Raji (cell line): ENCODE data around the gene VSIG8.

ENCODE experiments used
- POLR2A ChIP-seq: IDR thresholded peaks from 2 replicates; pipeline ENCODE4 v1.6.1; 2011; ENCODE audit warnings: low read depth, low read length, control low read depth; ENCODE audit not compliant: insufficient read depth

The VSIG8 gene

GRCh38 chr1:159853417-159854115 lies 8.9 kb downstream of the VSIG8 start:
- TF ChIP-seq POLR2A: no peak

DNA sequence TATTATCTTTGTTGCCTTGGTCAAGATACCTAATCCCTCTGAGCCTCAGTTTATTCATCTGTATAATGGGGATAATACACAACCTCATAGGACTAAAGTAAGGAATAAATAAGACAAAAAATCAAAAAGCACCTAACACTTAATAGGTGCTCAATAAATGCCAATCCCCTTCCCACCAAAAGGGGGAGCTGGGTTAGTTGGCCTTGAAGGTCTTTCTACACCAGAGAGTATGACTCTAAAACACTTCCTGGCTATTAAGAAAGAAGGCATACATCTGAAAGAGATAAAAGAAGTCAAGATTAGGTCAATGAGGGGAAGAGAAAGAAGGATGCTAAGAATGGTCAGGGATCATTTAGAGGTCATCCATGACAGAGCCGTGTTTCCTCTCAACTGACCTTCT lies 11.1 kb downstream of the VSIG8 start:
- no peak for TF ChIP-seq POLR2A

DNA sequence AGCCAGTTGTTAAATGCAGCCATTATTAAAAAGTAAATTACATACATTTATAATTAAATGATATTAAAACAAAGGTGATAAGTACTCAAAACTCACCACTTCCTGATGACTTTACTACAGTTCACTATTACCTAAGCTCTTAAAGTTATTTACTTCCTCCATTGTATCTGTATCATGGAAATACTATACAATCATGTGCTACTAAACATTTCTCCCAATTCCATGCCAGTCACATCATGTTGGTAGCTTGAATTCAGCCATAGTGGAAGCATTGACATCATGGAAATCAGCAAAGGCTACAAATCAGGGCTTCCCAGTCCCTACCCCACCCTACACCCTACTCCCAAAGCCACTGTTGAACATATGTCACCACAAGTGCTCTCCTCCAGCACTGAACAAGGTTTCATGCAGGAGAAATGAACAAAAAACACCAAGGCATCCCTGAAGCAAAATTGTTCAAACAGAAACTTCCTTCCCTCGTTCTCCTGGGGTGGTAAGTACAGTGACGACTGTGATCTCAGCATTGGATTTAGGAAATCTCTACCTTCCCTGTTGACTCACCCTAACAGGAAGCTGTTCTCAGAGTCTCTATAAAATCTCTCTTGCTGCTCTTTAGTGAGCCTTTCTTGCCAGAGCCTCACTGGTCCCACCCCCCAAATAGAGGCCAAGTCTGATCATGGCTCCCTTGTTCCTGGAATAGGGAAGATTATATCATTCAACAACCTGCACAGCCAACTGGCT lies 12.7 kb downstream of the VSIG8 start:
- no peak for TF ChIP-seq POLR2A

GRCh38 chr1:159848326-159848725 lies 14.1 kb downstream of the VSIG8 start:
- TF ChIP-seq POLR2A: no peak

GRCh38 chr1:159847231-159847630 lies 15.2 kb downstream of the VSIG8 start:
- no peak for TF ChIP-seq POLR2A

GRCh38 chr1:159845751-159846629 lies 16.5 kb downstream of the VSIG8 start:
- TF ChIP-seq POLR2A: no peak

- TF ChIP-seq POLR2A: no peak
These were observed 19.0 kb downstream of the VSIG8 start for GRCh38 chr1:159843459-159843858.

GRCh38 chr1:159841749-159842148 lies 20.7 kb downstream of the VSIG8 start:
- TF ChIP-seq POLR2A: no peak

DNA sequence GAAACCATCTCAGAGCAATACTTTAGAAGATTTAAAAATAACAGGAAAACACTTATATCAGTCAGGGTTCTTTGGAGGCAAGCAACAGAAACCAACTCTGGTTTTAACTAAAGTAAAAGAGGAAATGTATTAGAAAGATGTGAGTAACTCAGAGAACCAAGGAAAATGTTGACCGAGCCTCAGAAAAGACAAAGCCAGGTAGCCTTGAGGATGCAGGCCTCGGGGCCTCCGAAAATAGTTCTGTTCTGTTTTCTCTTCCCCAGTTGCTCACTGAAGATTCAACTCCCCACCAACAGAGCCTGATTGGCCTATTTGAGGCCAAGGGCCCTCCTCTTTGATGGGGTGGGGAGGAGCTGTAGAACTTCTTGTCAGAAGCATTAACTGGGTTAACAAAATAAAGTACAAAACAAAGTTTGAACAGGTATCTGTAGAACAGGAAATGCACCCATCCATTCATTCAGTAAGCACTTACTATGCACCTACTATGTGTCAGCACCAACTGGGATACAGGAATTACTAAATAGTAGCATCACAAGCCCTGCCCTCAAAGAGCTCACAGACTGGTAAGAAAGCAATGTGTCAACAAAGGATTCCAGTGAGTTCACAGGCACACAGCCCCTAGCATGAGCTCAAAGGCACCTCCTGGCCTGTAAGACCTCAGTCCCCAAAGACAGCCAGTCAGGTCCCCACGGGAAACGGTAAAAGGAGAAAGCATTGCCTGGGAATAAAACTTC lies 23.2 kb downstream of the VSIG8 start:
- no peak for TF ChIP-seq POLR2A

DNA sequence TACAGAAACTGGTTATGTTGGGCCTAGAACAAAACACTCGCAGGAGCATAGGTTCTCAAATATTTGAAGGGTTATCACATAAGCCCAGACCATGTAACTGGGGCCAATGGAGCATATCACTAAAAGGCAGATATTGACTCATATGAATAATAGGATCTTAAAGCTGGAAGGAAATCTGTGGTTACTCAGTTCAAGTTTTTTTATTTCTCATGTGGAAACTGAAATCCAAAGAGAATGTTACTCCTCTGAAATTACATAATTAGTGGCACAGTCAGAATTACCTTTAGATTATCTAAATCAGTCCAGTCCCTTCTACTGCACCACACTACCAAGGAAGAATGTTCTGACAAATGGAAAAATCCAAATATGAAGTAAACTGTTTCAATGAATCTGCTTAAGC lies 23.7 kb downstream of the VSIG8 start:
- TF ChIP-seq POLR2A: no peak

DNA sequence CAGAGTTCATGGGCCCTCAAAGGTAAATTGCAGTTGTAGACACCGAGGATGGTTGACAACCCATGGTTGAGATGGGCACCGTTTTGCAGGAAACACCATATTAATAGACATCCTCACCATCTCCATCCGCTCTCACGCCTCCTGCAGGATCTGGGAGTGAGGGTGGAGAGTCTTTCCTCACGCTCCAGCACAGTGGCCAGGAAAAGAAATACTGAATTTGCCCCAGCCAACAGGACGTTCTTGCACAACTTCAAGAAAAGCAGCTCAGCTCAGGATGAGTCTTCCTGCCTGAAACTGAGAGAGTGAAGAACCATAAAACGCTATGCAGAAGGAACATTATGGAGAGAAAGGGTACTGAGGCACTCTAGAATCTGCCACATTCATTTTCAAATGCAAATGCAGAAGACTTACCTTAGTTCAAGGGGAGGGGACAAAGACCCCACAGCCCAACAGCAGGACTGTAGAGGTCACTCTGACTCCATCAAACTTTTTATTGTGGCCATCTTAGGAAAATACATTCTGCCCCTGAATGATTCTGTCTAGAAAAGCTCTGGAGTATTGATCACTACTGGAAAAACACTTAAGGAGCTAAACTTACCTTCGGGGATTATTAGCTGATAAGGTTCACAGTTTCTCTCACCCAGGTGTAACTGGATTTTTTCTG lies 26.5 kb downstream of the VSIG8 start:
- TF ChIP-seq POLR2A: no peak

DNA sequence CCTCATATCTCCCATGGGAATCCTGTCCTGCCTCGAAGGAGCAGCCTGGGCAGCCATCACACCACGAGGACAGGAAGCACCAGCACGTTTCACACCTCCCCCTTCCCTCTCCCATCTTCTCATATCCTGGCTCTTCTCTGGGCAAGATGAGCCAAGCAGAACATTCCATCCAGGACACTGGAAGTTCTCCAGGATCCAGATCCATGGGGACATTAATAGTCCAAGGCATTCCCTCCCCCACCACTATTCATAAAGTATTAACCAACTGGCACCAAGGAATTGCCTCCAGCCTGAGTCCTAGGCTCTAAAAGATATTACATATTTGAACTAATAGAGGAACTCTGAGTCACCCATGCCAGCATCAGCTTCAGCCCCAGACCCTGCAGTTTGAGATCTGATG lies 27.1 kb downstream of the VSIG8 start:
- TF ChIP-seq POLR2A: no peak

DNA sequence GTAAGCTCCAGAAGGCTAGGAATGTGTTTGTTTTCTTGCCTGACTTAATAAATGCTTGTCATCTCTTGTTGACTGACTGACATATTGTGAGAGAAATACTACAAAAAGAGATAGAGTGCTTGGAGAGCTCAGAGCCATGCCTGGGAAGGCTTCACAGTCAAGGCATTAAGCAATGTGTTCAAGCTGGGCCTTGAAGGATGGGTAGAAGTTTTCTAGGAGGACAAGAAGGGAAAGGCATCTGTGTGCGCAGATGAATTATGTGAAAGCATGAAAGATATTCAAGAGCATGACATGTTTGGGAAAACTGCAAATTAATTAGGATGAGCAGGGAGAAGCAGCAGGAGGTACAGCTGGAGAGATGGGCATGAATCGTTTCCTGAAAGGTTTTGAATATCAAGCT lies 30.1 kb downstream of the VSIG8 start:
- TF ChIP-seq POLR2A: no peak

DNA sequence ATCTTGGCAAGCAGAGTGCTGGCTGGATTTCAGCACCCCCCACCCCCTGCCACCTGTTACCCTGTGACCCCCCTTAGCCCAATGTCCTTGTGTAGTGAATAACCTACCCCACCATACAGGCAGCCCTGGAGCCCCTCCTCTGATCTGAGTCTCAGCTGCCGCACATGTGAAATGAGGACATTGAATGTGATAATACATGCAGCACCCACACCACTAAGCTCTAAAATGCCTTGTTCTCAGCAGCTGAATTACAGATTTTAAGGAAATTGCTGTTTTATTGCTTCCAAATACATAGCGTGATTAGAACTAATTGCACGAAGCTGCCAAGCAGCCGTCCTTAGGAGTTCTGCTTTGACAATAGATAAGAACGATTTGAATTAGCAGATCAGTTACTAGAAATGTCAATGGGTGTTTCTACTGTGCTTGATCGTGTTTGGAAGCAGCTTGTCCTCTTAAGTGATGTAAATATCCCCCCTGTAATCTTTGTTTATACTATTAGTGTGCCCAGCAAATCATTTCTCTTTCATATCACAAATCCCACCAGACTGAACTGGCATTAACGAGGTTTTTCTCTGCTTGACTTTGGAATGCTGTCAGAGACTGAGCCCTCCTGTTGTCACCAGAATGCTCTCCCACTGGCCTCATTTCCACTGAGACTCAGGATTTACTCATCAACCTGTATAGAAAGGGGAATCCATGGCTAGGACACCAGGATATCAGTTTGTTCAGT lies 30.9 kb downstream of the VSIG8 start:
- no peak for TF ChIP-seq POLR2A
